Measurements from ENCODE around the gene SPTBN5.

- TF ChIP-seq, protein P1, sequence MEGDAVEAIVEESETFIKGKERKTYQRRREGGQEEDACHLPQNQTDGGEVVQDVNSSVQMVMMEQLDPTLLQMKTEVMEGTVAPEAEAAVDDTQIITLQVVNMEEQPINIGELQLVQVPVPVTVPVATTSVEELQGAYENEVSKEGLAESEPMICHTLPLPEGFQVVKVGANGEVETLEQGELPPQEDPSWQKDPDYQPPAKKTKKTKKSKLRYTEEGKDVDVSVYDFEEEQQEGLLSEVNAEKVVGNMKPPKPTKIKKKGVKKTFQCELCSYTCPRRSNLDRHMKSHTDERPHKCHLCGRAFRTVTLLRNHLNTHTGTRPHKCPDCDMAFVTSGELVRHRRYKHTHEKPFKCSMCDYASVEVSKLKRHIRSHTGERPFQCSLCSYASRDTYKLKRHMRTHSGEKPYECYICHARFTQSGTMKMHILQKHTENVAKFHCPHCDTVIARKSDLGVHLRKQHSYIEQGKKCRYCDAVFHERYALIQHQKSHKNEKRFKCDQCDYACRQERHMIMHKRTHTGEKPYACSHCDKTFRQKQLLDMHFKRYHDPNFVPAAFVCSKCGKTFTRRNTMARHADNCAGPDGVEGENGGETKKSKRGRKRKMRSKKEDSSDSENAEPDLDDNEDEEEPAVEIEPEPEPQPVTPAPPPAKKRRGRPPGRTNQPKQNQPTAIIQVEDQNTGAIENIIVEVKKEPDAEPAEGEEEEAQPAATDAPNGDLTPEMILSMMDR (IDR thresholded peaks at IDR 0.05; ENCODE audit: low read depth, low read length), result no peak
- no peak for TF ChIP-seq EZH2phosphoT487 (IDR thresholded peaks at IDR 0.05; ENCODE audit: low read depth)
Measured at GRCh38 chr15:41809526-41810220, 84.2 kb downstream of the SPTBN5 start.
